K562 (cell line): Measurements from ENCODE around the gene APLP1. TPM values are rescaled to one million over a fixed set of nuclear protein-coding genes. Genes with fewer than 3 reads are reported as not detected.

Experiments used
- FOXJ3 ChIP-seq: sonication (generic); formaldehyde crosslinking; IDR thresholded peaks from 2 replicates; pipeline ENCODE4 v1.4.0; 2020; ENCODE audit warnings: mild to moderate bottlenecking, missing genetic modification reagents
- MTA3 ChIP-seq: fragments of 450-650 bp; formaldehyde crosslinking; IDR thresholded peaks from 2 replicates; pipeline ENCODE4 v1.6.1; 2017; ENCODE audit warnings: mild to moderate bottlenecking, borderline replicate concordance
- polyA plus RNA-seq, 8 experiments: library from polyadenylated mRNA; depleted of rRNA in 4 of 8; stranded (reverse) in 5 of 8; unstranded in 3 of 8; fragments of >200 nt; fragmentation: Nextera tagmentation in 2 of 8; fragmentation: Illumina TruSeq in 1 of 8; extraction: Ambion mirVana in 2 of 8; extraction: Trizol in 1 of 8; gene quantifications; 2 replicates each; pipeline versions ENCODE4 v1.2.1 to v1.2.3, GENCODE V29; 2011 to 2014; ENCODE audit warnings: inconsistent platforms in 1 of 8, missing spikeins in 1 of 8
- total RNA-seq, 7 experiments: library from RNA; depleted of rRNA in 6 of 7; stranded (reverse); fragments of >200 nt in 6 of 7; fragmentation: Illumina TruSeq in 2 of 7; extraction: Trizol in 2 of 7; gene quantifications; 2 replicates each; pipeline versions ENCODE4 v1.2.1 to v1.2.3, GENCODE V29; 2011 to 2021; ENCODE audit warnings: low replicate concordance in 1 of 7
- TF ChIP-seq, protein P1 (sequence below): sonication (generic); formaldehyde crosslinking; IDR thresholded peaks from 2 replicates; pipeline ENCODE4 v1.4.0; 2020; ENCODE audit warnings: mild to moderate bottlenecking, missing genetic modification reagents
- TF ChIP-seq, protein P2 (sequence below), 2 experiments: fragments of 450-650 bp; IDR thresholded peaks; 2 replicates each; pipeline ENCODE4 v1.6.1; 2016; ENCODE audit warnings: mild to moderate bottlenecking in 2 of 2, borderline replicate concordance in 1 of 2, low read depth in 1 of 2, moderate library complexity in 1 of 2

Gene APLP1
- total and polyA plus RNA-seq, 9 of the 15 experiments (the other 6 are each of a cell fraction or from before 2014, with no cell fraction given): 0.69 to 9.9 (median 4.7) TPM

GRCh38 chr19:35828692-35829301, 39.6 kb upstream of the APLP1 start (continued):
- TF ChIP-seq, protein P1, sequence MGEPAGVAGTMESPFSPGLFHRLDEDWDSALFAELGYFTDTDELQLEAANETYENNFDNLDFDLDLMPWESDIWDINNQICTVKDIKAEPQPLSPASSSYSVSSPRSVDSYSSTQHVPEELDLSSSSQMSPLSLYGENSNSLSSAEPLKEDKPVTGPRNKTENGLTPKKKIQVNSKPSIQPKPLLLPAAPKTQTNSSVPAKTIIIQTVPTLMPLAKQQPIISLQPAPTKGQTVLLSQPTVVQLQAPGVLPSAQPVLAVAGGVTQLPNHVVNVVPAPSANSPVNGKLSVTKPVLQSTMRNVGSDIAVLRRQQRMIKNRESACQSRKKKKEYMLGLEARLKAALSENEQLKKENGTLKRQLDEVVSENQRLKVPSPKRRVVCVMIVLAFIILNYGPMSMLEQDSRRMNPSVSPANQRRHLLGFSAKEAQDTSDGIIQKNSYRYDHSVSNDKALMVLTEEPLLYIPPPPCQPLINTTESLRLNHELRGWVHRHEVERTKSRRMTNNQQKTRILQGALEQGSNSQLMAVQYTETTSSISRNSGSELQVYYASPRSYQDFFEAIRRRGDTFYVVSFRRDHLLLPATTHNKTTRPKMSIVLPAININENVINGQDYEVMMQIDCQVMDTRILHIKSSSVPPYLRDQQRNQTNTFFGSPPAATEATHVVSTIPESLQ (CRISPR knock-in tag): peak; percentile 97
- TF ChIP-seq, protein P2, sequence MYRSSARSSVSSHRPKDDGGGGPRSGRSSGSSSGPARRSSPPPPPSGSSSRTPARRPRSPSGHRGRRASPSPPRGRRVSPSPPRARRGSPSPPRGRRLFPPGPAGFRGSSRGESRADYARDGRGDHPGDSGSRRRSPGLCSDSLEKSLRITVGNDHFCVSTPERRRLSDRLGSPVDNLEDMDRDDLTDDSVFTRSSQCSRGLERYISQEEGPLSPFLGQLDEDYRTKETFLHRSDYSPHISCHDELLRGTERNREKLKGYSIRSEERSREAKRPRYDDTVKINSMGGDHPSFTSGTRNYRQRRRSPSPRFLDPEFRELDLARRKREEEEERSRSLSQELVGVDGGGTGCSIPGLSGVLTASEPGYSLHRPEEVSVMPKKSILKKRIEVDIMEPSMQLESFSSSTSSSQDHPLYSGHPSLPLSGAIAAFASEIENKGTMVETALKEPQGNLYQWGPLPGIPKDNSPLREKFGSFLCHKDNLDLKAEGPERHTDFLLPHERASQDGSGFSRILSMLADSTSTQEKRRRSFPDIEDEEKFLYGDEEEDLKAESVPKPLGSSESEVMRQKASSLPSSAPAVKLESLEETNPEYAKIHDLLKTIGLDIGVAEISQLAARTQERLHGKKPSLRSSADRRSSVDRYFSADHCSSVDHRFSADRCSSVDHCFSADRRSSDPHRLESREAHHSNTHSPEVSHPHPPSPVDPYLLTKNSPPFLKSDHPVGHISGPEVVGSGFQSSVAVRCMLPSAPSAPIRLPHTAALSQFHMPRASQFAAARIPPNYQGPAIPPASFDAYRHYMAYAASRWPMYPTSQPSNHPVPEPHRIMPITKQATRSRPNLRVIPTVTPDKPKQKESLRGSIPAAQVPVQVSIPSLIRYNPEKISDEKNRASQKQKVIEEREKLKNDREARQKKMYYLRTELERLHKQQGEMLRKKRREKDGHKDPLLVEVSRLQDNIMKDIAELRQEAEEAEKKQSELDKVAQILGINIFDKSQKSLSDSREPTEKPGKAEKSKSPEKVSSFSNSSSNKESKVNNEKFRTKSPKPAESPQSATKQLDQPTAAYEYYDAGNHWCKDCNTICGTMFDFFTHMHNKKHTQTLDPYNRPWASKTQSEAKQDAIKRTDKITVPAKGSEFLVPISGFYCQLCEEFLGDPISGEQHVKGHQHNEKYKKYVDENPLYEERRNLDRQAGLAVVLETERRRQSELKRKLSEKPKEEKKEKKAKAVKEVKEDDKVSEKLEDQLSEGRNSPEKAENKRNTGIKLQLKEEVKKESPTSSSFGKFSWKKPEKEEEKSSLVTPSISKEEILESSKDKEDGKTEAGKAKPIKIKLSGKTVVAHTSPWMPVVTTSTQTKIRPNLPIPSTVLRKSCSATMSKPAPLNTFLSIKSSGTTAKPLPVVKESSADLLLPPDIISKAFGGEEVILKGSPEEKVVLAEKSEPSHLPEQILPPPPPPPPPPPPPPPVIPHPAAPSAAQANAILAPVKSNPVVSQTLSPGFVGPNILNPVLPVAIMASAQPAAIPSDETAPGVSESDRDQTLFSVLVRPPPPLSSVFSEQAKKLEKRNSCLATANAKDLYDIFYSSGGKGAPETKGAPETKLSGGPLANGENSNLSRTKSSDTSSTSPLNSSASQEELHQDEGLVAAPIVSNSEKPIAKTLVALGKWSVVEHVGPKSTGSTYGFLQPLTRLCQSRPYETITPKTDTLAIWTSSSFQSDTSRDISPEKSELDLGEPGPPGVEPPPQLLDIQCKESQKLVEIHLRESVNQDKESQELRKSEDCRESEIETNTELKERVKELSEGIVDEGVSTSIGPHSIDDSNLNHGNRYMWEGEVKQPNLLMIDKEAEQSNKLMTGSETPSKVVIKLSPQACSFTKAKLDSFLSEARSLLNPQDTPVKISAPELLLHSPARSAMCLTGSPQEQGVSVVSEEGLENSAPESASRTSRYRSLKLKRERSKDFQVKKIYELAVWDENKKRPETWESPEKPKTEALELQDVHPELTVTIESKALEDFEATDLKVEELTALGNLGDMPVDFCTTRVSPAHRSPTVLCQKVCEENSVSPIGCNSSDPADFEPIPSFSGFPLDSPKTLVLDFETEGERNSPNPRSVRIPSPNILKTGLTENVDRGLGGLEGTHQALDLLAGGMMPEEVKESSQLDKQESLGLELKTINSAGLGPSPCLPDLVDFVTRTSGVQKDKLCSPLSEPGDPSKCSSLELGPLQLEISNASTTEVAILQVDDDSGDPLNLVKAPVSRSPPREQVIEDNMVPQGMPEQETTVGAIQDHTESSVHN (IDR thresholded peaks at IDR 0.05; ENCODE audit: borderline replicate concordance in 1 of 2, low read depth in 1 of 2): no peak
- TF ChIP-seq FOXJ3 (0 out of 2 replicates have a peak, but pooled peaks have one; percentile 62), MTA3 (no peak)
